PC-9 (cell line): Measurements from ENCODE around the gene ADAMTSL4. TPM values are rescaled to one million over a fixed set of nuclear protein-coding genes. Genes with fewer than 3 reads are reported as not detected.
"Not testable (repeated sequence)": the region's sequence is repeated elsewhere in the genome, so short reads cannot be mapped to it uniquely, and the experiment has no call there.

Experiments used
- BruUV-seq: library from RNA; stranded (reverse); fragments of 400-500 nt; replicated peaks from 2 replicates; lab custom pipeline; 2021; lab: Mats Ljungman, UMichigan
- CTCF ChIA-PET: fragments of 300-600 bp; sonication (Branson Sonifier 250); formaldehyde crosslinking; loops from one replicate; lab custom pipeline; 2022; ENCODE audit warnings: antibody characterized with exemption; lab: Charles Lee
- POLR2A ChIA-PET: fragments of 300-600 bp; sonication (Branson Sonifier 250); formaldehyde crosslinking; loops from one replicate; lab custom pipeline; 2022; ENCODE audit warnings: antibody characterized with exemption; ENCODE audit not compliant: unreplicated experiment; lab: Charles Lee
- DNase-seq, 2 experiments: peaks; one replicate each; pipeline versions ENCODE4 v3.0.0 to v3.0.0-alpha.2; 2015 to 2022; ENCODE audit warnings: mixed read lengths in 1 of 2
- H2AFZ ChIP-seq: fragments of 200-600 bp; sonication (generic); 2 replicates; pipeline ENCODE4 v1.8.1; 2017; ENCODE audit warnings: antibody characterized with exemption
- H3F3A ChIP-seq: fragments of 200-600 bp; sonication (generic); 2 replicates; pipeline ENCODE4 v1.8.1; 2017; ENCODE audit warnings: antibody characterized with exemption, mild to moderate bottlenecking, low read depth; ENCODE audit not compliant: insufficient read depth
- H3K27ac ChIP-seq: fragments of 200-600 bp; sonication (generic); 2 replicates; pipeline ENCODE4 v1.6.1; 2016; ENCODE audit warnings: mixed run types
- H3K27me3 ChIP-seq: fragments of 200-600 bp; sonication (generic); 2 replicates; pipeline ENCODE4 v1.6.1; 2016; ENCODE audit warnings: low read depth, mixed run types; ENCODE audit not compliant: insufficient read depth
- H3K36me3 ChIP-seq: fragments of 200-600 bp; sonication (generic); 2 replicates; pipeline ENCODE4 v1.6.1; 2016; ENCODE audit warnings: low read depth, mixed run types
- H3K4me1 ChIP-seq: fragments of 200-600 bp; sonication (generic); replicated peaks from 2 replicates; pipeline ENCODE4 v1.6.1; 2016; ENCODE audit warnings: mixed run types; ENCODE audit not compliant: insufficient read depth
- H3K4me2 ChIP-seq: fragments of 200-600 bp; sonication (generic); 2 replicates; pipeline ENCODE4 v1.6.1; 2017; ENCODE audit warnings: mixed run types
- H3K4me3 ChIP-seq: fragments of 200-600 bp; sonication (generic); 2 replicates; pipeline ENCODE4 v1.6.1; 2016; ENCODE audit warnings: mixed run types
- H3K79me2 ChIP-seq: fragments of 200-600 bp; sonication (generic); 2 replicates; pipeline ENCODE4 v1.6.1; 2017; ENCODE audit warnings: low read depth, mixed run types
- H3K9me2 ChIP-seq: fragments of 200-600 bp; sonication (generic); 2 replicates; pipeline ENCODE4 v1.8.1; 2017; ENCODE audit warnings: mild to moderate bottlenecking; ENCODE audit not compliant: insufficient read depth
- H3K9me3 ChIP-seq: fragments of 200-600 bp; sonication (generic); 2 replicates; pipeline ENCODE4 v1.8.1; 2016; ENCODE audit warnings: low read depth; ENCODE audit not compliant: insufficient read depth
- H4K20me1 ChIP-seq: fragments of 200-600 bp; sonication (generic); 2 replicates; pipeline ENCODE4 v1.8.1; 2017; ENCODE audit not compliant: insufficient read depth
- EZH2 ChIP-seq: fragments of 200-600 bp; sonication (generic); IDR thresholded peaks from 2 replicates; pipeline ENCODE4 v1.8.0; 2017; ENCODE audit warnings: antibody characterized with exemption, low read depth
- intact Hi-C: fragments of 100-400 bp; cut with micrococcal nuclease; formaldehyde crosslinking; loops from one replicate; pipeline ENCODE4 v1.10.0; 2022; ENCODE audit not compliant: unreplicated experiment
- total RNA-seq: library from RNA; stranded (reverse); gene quantifications from 2 replicates; pipeline ENCODE4 v1.2.3, GENCODE V29; 2021
- TF ChIP-seq, protein P1 (sequence below): fragments of 200-600 bp; sonication (generic); conservative IDR thresholded peaks from 2 replicates; pipeline ENCODE4 v1.6.1; 2017; ENCODE audit warnings: mixed run types, antibody characterized with exemption, mild to moderate bottlenecking, moderate library complexity

ADAMTSL4 gene
- total RNA-seq, 1 experiment from 2014 or later: 67.9 TPM

DNA sequence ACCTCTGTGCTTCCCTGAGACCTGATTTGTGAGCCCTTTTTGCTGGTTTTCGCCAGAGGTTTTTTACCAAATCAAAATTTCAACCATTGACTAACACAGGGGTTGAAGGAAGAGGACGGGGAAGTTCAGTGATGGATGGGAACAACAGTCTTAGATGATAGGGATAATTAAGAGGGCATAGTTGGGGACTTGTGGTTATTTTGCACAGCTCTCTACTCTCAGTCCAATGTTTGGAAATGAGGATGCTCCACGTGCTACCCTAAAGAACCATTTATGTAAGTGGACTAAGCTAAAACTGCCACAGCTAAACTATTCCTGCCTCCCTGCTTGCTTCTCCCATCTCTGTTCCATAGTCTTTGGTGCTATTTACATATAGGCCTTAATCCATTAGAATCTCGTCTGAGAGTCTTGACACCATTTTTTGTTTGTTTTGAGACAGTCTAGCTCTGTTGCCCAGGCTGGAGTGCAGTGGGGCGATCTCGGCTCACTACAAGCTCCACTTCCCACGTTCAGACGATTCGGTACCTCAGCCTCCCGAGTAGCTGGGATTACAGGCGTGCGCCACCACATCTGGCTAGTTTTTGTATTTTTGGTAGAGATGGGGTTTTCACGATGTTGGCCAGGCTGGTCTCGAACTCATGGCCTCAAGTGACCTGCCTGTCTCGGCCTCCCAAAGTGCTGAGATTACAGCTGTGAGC lies 30.9 kb downstream of the ADAMTSL4 start:
- H4K20me1 ChIP-seq: peaks cover 40% of the 10 kb centered on the region
- DNase-seq: no peak
- TSS peak; percentile 79 for BruUV-seq
- TF ChIP-seq, protein P1, sequence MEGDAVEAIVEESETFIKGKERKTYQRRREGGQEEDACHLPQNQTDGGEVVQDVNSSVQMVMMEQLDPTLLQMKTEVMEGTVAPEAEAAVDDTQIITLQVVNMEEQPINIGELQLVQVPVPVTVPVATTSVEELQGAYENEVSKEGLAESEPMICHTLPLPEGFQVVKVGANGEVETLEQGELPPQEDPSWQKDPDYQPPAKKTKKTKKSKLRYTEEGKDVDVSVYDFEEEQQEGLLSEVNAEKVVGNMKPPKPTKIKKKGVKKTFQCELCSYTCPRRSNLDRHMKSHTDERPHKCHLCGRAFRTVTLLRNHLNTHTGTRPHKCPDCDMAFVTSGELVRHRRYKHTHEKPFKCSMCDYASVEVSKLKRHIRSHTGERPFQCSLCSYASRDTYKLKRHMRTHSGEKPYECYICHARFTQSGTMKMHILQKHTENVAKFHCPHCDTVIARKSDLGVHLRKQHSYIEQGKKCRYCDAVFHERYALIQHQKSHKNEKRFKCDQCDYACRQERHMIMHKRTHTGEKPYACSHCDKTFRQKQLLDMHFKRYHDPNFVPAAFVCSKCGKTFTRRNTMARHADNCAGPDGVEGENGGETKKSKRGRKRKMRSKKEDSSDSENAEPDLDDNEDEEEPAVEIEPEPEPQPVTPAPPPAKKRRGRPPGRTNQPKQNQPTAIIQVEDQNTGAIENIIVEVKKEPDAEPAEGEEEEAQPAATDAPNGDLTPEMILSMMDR: no peak
- no peak for TF ChIP-seq EZH2
- peaks cover 49% of the 10 kb centered on the region for H3F3A ChIP-seq
- H3K4me1 ChIP-seq: peaks cover 23% of the 10 kb centered on the region
- peak overlapping the region; percentile 54 for H3K4me3 ChIP-seq
- peak overlapping the region; percentile 78 for H3K4me2 ChIP-seq
- peaks cover 40% of the 10 kb centered on the region for H3K36me3 ChIP-seq
- no peaks in the 10 kb centered on the region for H3K27me3 ChIP-seq
- CTCF ChIA-PET: interaction anchor here (0.5 to 2.3 kb wide), 5 partner anchors 17 to 332 kb away, joined by 3 to 35 read pairs (median 7); no protein-coding TSS in a partner anchor
- H3K27ac ChIP-seq: peak overlapping the region; percentile 72
- peaks cover 50% of the 10 kb centered on the region for H3K79me2 ChIP-seq
- H3K9me2 ChIP-seq: no peaks in the 10 kb centered on the region
- intact Hi-C loops: loop anchor here (1.0 to 5.0 kb wide), 3 partner anchors 19 to 232 kb away; no protein-coding TSS in a partner anchor
- H3K9me3 ChIP-seq: no peaks in the 10 kb centered on the region
- H2AFZ ChIP-seq: peak overlapping the region; percentile 71
- POLR2A ChIA-PET: interaction anchor here (0.5 to 2.2 kb wide), 21 partner anchors 9 to 326 kb away, joined by 3 to 42 read pairs (median 6); partner anchors contain the start of genes CTSK, ENSA and GOLPH3L

DNA sequence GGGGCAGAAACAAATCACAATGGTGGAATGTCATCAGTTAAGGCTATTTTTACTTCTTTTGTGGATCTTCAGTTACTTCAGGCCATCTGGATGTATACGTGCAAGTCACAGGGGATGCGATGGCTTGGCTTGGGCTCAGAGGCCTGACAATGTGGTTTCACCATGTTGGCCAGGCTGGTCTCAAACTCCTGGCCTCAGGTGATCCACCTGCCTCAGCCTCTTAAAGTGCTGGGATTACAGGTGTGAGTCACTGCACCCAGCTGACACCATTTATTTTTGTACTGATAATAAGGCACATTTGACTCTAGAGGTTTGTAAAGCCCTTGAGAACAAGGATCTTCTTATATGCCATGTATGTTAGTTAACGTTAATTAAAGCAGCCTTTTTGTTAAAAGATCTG lies 31.8 kb downstream of the ADAMTSL4 start:
- H3K27ac ChIP-seq, H3K9me2 ChIP-seq, DNase-seq, H3K27me3 ChIP-seq, H2AFZ ChIP-seq, intact Hi-C loops, BruUV-seq, H3K9me3 ChIP-seq, H3K4me2 ChIP-seq, H3K4me3 ChIP-seq: not testable (repeated sequence)
- H3K4me1 ChIP-seq: peaks cover 14% of the 10 kb centered on the region
- H3F3A ChIP-seq: peaks cover 40% of the 10 kb centered on the region
- ChIA-PET CTCF (interaction anchor here (2.3 kb wide), 1 partner anchor 21 kb away, joined by 11 read pairs; no protein-coding TSS in a partner anchor), POLR2A (interaction anchor here (0.6 kb wide), 1 partner anchor 349 kb away, joined by 4 read pairs; no protein-coding TSS in a partner anchor)
- peaks cover 31% of the 10 kb centered on the region for H4K20me1 ChIP-seq
- peaks cover 41% of the 10 kb centered on the region for H3K79me2 ChIP-seq
- peaks cover 32% of the 10 kb centered on the region for H3K36me3 ChIP-seq

DNA sequence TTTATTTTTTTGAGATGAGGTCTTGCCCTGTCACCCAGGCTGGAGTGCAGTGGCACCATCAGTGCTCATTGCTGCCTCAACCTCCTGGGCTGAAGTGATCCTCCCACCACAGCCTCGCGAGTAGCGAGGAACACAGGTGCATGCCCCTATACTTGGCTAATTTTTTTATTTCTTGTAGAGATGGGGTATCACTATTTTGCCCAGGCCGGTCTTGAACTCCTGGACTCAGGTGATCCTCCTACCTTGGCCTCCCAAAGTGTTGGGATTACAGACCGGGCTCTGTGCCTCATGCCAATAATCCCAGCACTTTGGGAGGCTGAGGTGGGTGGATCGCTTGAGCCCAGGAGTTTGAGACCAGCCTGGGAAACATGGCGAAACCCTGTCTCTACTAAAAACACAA lies 32.2 kb downstream of the ADAMTSL4 start:
- POLR2A ChIA-PET: interaction anchor here (0.6 kb wide), 1 partner anchor 348 kb away, joined by 4 read pairs; no protein-coding TSS in a partner anchor
- intact Hi-C loops, H3K4me2 ChIP-seq, H2AFZ ChIP-seq, BruUV-seq, H3K27me3 ChIP-seq, H3K4me1 ChIP-seq, H3K27ac ChIP-seq, H3K4me3 ChIP-seq, DNase-seq, H3K9me2 ChIP-seq, CTCF ChIA-PET, H3K9me3 ChIP-seq: not testable (repeated sequence)
- H3F3A ChIP-seq: peaks cover 36% of the 10 kb centered on the region
- H4K20me1 ChIP-seq: peaks cover 27% of the 10 kb centered on the region
- peaks cover 27% of the 10 kb centered on the region for H3K36me3 ChIP-seq
- H3K79me2 ChIP-seq: peaks cover 36% of the 10 kb centered on the region

DNA sequence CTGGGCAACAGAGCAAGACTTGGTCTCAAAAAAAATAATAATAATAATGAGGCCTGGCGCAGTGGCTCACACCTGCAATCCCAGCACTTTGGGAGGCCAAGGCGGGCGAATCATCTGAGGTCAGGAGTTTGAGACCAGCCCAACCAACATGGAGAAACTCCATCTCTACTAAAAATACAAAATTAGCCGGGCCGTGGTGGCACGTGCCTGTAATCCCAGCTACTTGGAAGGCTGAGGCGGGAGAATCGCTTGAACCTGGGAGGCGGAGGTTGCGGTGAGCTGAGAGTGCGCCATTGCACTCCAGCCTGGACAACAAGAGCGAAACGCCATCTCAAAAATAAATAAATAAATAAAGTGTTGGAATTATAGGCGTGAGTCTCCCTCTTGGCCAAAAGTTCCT lies 32.8 kb downstream of the ADAMTSL4 start:
- CTCF ChIA-PET, H3K9me2 ChIP-seq, DNase-seq, BruUV-seq, intact Hi-C loops, H3K9me3 ChIP-seq, H3K4me2 ChIP-seq, H2AFZ ChIP-seq, H3K27ac ChIP-seq, H3K27me3 ChIP-seq, POLR2A ChIA-PET, H3K4me1 ChIP-seq, H3K4me3 ChIP-seq: not testable (repeated sequence)
- Histone ChIP-seq H3F3A (peaks cover 30% of the 10 kb centered on the region), H3K79me2 (peaks cover 31% of the 10 kb centered on the region), H3K36me3 (peaks cover 22% of the 10 kb centered on the region), H4K20me1 (peaks cover 21% of the 10 kb centered on the region)
